ENCODE measurements around the gene CDIPT. TPM values are rescaled to one million over a fixed set of nuclear protein-coding genes. Genes with fewer than 3 reads are reported as not detected.

The CDIPT gene
- total and polyA plus RNA-seq, 2 of the 13 experiments (the other 11 are each of a cell fraction or from before 2014, with no cell fraction given): 54.9 to 97.5 TPM

DNA sequence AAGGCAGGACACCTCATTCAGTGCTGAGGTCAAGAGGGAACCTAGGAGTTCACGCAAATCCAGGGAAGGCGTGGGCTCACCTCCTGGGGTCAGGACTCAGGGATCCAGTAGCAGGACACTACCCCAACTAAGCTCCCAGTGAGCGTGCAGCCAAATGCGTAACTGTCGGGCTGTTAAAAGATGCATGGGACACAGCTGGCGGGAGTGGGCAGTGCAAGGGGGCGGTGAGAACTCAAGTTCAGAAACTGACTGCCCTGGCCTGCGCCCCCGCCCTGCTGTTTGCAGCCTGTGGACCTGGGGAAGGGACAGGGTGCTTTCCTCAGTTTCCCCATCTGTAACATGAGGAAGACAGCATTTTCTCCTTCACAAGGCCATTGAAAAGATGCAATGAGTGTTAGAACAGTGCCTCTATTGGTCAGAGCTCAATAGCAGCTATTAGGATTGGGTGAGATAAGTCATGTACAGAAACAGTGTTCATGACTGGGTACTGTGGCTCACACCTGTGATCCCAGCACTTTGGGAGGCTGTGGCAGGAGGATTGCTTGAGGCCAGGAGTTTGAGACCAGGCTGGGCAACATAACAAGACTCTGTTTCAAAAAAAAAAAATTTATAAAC lies 20.2 kb downstream of the CDIPT start:
- Histone ChIP-seq H3K27me3 (ENCODE audit: control insufficient read depth in 1 of 2, insufficient read depth in 2 of 2, low read length in 2 of 2) (no peaks in the 10 kb centered on the region), H3K4me3 (replicated peaks in 1 of 3; ENCODE audit: insufficient read depth in 1 of 3, low read depth in 2 of 3, low read length in 3 of 3) (no peak overlapping the region), H3K9me3 (ENCODE audit: low read length) (no peaks in the 10 kb centered on the region), H2AFZ (ENCODE audit: low read length) (no peak overlapping the region), H3K79me2 (ENCODE audit: insufficient read depth, low read length) (no peaks in the 10 kb centered on the region), H3K4me2 (ENCODE audit: low read depth, low read length) (no peak overlapping the region), H3K27ac (ENCODE audit: extremely low read length, insufficient read depth, low read length) (no peak overlapping the region), H3K9ac (ENCODE audit: insufficient read depth, low read depth, low read length) (no peak overlapping the region), H3K4me1 (ENCODE audit: insufficient read depth, low read length) (no peaks in the 10 kb centered on the region), H4K20me1 (ENCODE audit: insufficient read depth, low read length) (no peaks in the 10 kb centered on the region), H3K36me3 (replicated peaks in 1 of 2; ENCODE audit: control insufficient read depth in 1 of 2, insufficient read depth in 2 of 2, low read length in 2 of 2) (peaks cover 3% of the 10 kb centered on the region in 2 experiments; a peak in 2 of 5 replicates)
- no peak for DNase-seq (ENCODE audit: low spot score)
- FAIRE-seq: peak; percentile 30
- peak; percentile 52 for ATAC-seq
- BruUV-seq (replicated peaks): no TSS peak
- TF ChIP-seq HHEX (CRISPR knock-in tag; IDR thresholded peaks at IDR 0.05) (no peak), NFIC (IDR thresholded peaks at IDR 0.05; ENCODE audit: low read length) (no peak), MXI1 (IDR thresholded peaks at IDR 0.05; ENCODE audit: borderline replicate concordance, low read depth, low read length) (no peak), ZNF713 (CRISPR knock-in tag; IDR thresholded peaks at IDR 0.05) (no peak), ZNF263 (CRISPR knock-in tag; IDR thresholded peaks at IDR 0.05) (no peak), HIVEP1 (CRISPR knock-in tag; IDR thresholded peaks at IDR 0.05) (no peak), DNMT3B (CRISPR knock-in tag; conservative IDR thresholded peaks at IDR 0.05) (no peak), STAG1 (CRISPR knock-in tag; IDR thresholded peaks at IDR 0.05) (peak; percentile 30), GATAD1 (CRISPR knock-in tag; IDR thresholded peaks at IDR 0.05) (no peak), HMG20A (CRISPR knock-in tag; IDR thresholded peaks at IDR 0.05; ENCODE audit: borderline replicate concordance) (no peak)
- TF ChIP-seq, protein P1, sequence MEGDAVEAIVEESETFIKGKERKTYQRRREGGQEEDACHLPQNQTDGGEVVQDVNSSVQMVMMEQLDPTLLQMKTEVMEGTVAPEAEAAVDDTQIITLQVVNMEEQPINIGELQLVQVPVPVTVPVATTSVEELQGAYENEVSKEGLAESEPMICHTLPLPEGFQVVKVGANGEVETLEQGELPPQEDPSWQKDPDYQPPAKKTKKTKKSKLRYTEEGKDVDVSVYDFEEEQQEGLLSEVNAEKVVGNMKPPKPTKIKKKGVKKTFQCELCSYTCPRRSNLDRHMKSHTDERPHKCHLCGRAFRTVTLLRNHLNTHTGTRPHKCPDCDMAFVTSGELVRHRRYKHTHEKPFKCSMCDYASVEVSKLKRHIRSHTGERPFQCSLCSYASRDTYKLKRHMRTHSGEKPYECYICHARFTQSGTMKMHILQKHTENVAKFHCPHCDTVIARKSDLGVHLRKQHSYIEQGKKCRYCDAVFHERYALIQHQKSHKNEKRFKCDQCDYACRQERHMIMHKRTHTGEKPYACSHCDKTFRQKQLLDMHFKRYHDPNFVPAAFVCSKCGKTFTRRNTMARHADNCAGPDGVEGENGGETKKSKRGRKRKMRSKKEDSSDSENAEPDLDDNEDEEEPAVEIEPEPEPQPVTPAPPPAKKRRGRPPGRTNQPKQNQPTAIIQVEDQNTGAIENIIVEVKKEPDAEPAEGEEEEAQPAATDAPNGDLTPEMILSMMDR (CRISPR knock-in tag; IDR thresholded peaks at IDR 0.05): peak; percentile 26; the same call in 1 of the 2 replicates
- TF ChIP-seq, protein P2, sequence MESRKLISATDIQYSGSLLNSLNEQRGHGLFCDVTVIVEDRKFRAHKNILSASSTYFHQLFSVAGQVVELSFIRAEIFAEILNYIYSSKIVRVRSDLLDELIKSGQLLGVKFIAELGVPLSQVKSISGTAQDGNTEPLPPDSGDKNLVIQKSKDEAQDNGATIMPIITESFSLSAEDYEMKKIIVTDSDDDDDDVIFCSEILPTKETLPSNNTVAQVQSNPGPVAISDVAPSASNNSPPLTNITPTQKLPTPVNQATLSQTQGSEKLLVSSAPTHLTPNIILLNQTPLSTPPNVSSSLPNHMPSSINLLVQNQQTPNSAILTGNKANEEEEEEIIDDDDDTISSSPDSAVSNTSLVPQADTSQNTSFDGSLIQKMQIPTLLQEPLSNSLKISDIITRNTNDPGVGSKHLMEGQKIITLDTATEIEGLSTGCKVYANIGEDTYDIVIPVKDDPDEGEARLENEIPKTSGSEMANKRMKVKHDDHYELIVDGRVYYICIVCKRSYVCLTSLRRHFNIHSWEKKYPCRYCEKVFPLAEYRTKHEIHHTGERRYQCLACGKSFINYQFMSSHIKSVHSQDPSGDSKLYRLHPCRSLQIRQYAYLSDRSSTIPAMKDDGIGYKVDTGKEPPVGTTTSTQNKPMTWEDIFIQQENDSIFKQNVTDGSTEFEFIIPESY (CRISPR knock-in tag; IDR thresholded peaks at IDR 0.05): peak; percentile 59; the same call in 1 of the 2 replicates
- ChIA-PET POLR2A (interaction anchor here (1.2 to 3.6 kb wide), 3 partner anchors 13 to 27 kb away, joined by 3 to 11 read pairs (median 5); partner anchors contain the start of gene PAGR1), CTCF (ENCODE audit: low intra/inter-chr PET ratio, low total read pairs) (no interaction called here)
- in situ Hi-C loops (cut with HindIII; ENCODE audit: extremely low pct_ligation_motif_present, low pct_unique_long_range_greater_than_20kb) (no loop called here), intact Hi-C loops (cut with micrococcal nuclease; ENCODE audit: unreplicated experiment) (no loop called here)
- whole genome bisulfite sequencing (ENCODE audit: low lambda C conversion rate): 97% methylated on average over 9 of the region's 9 CpGs
